Measurements from ENCODE around the gene UNC13C.

DNA sequence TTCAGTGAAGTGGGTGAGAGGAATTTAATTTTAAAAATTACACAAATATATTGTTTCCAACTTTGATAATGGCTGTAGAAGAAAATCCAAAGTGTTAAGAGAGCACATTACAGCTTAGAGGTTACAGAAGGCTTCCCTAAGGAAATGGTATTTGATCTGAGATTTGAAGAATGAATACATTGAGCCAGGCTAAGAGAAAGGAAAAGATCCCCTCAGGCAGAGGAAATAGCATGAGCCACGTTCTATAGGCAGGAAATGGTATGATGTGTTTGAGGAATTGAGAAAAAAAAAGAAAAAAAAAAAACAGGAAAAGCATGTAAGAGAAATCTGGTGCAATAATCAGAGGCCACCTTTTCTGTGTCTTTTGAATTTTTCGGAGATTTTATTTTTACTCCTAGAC is 48.6 kb downstream of the UNC13C start:
- TF ChIP-seq ZNF274 (IDR thresholded peaks at IDR 0.05; ENCODE audit: insufficient read depth, insufficient read length) (no peak), SIN3A (IDR thresholded peaks at IDR 0.05; ENCODE audit: low read depth, low read length) (no peak), CTCF (IDR thresholded peaks at IDR 0.05 in 2 of 3, conservative IDR thresholded peaks at IDR 0.05 in 1 of 3; ENCODE audit: control insufficient read depth in 2 of 3, extremely low read depth in 1 of 3, insufficient read depth in 1 of 3, low read depth in 3 of 3, low read length in 3 of 3) (no peak)

All from GM12878 (cell line).